K562 (cell line): ENCODE results near the gene PAF1. TPM values are rescaled to one million over a fixed set of nuclear protein-coding genes. Genes with fewer than 3 reads are reported as not detected.

Experiments
- ATF3 ChIP-seq, 2 experiments: fragments of 450-650 bp in 1 of 2; sonication (generic) in 1 of 2; formaldehyde crosslinking in 1 of 2; IDR thresholded peaks in 1 of 2; conservative IDR thresholded peaks in 1 of 2; 2 replicates each; pipeline versions ENCODE4 v1.6.1 to v1.8.1; 2016 to 2023; ENCODE audit warnings: mild to moderate bottlenecking in 2 of 2, moderate library complexity in 2 of 2, inconsistent platforms in 1 of 2, missing genetic modification reagents in 1 of 2
- CTCFL ChIP-seq: IDR thresholded peaks from 2 replicates; pipeline ENCODE4 v1.6.1; 2011; ENCODE audit warnings: borderline replicate concordance, low read depth, mild to moderate bottlenecking, moderate library complexity, low read length; ENCODE audit not compliant: insufficient read depth, poor library complexity, severe bottlenecking
- DIDO1 ChIP-seq: fragments of 450-650 bp; IDR thresholded peaks from 2 replicates; pipeline ENCODE4 v1.6.1; 2016; ENCODE audit warnings: low read depth, missing biosample characterization, missing genetic modification characterization
- ETS2 ChIP-seq: IDR thresholded peaks from 2 replicates; pipeline ENCODE4 v1.6.1; 2016; ENCODE audit warnings: borderline replicate concordance, missing genetic modification characterization, mild to moderate bottlenecking, moderate library complexity, missing compliant biosample characterization; ENCODE audit not compliant: poor library complexity, severe bottlenecking
- ETV5 ChIP-seq: sonication (generic); formaldehyde crosslinking; IDR thresholded peaks from 2 replicates; pipeline ENCODE4 v1.4.0; 2020; ENCODE audit warnings: low read depth, mild to moderate bottlenecking, missing genetic modification reagents
- HNRNPK ChIP-seq: fragments of 200-400 bp; formaldehyde crosslinking; IDR thresholded peaks from one replicate; pipeline ENCODE4 v1.6.1; 2018; ENCODE audit warnings: mild to moderate bottlenecking, low read depth, low read length; ENCODE audit not compliant: poor library complexity, severe bottlenecking
- KLF1 ChIP-seq: fragments of 450-650 bp; IDR thresholded peaks from 2 replicates; pipeline ENCODE4 v1.6.1; 2016; ENCODE audit warnings: missing genetic modification characterization, missing compliant biosample characterization
- LEF1 ChIP-seq: fragments of 450-650 bp; IDR thresholded peaks from 2 replicates; pipeline ENCODE4 v1.6.1; 2016; ENCODE audit warnings: mild to moderate bottlenecking
- MTA3 ChIP-seq: fragments of 450-650 bp; formaldehyde crosslinking; IDR thresholded peaks from 2 replicates; pipeline ENCODE4 v1.6.1; 2017; ENCODE audit warnings: mild to moderate bottlenecking, borderline replicate concordance
- NR2C2 ChIP-seq, 2 experiments: fragments of 200-800 bp in 1 of 2; sonication (Bioruptor generic) in 1 of 2; sonication (generic) in 1 of 2; formaldehyde crosslinking in 1 of 2; IDR thresholded peaks; 2 replicates each; pipeline versions ENCODE4 v1.6.1 to v1.8.0; 2016 to 2022; ENCODE audit warnings: mild to moderate bottlenecking in 1 of 2, missing compliant biosample characterization in 1 of 2, missing genetic modification characterization in 1 of 2, missing genetic modification reagents in 1 of 2
- POLR3G ChIP-seq: IDR thresholded peaks from 2 replicates; pipeline ENCODE4 v1.6.1; 2011; ENCODE audit not compliant: insufficient read length, insufficient replicate concordance; ENCODE audit errors: extremely low read depth
- YBX1 ChIP-seq: fragments of 450-650 bp; IDR thresholded peaks from 2 replicates; pipeline ENCODE4 v1.7.1; 2016; ENCODE audit warnings: mild to moderate bottlenecking
- ZNF134 ChIP-seq: fragments of 250-450 bp; sonication (Bioruptor Pico); conservative IDR thresholded peaks from 2 replicates; pipeline ENCODE4 v1.4.0; 2020
- ZNF143 ChIP-seq: sonication (generic); formaldehyde crosslinking; IDR thresholded peaks from 2 replicates; pipeline ENCODE4 v1.9.0; 2022; ENCODE audit warnings: mild to moderate bottlenecking, missing genetic modification reagents
- polyA plus RNA-seq, 8 experiments: library from polyadenylated mRNA; depleted of rRNA in 4 of 8; stranded (reverse) in 5 of 8; unstranded in 3 of 8; fragments of >200 nt; fragmentation: Nextera tagmentation in 2 of 8; fragmentation: Illumina TruSeq in 1 of 8; extraction: Ambion mirVana in 2 of 8; extraction: Trizol in 1 of 8; gene quantifications; 2 replicates each; pipeline versions ENCODE4 v1.2.1 to v1.2.3, GENCODE V29; 2011 to 2014; ENCODE audit warnings: inconsistent platforms in 1 of 8, missing spikeins in 1 of 8
- total RNA-seq, 7 experiments: library from RNA; depleted of rRNA in 6 of 7; stranded (reverse); fragments of >200 nt in 6 of 7; fragmentation: Illumina TruSeq in 2 of 7; extraction: Trizol in 2 of 7; gene quantifications; 2 replicates each; pipeline versions ENCODE4 v1.2.1 to v1.2.3, GENCODE V29; 2011 to 2021; ENCODE audit warnings: low replicate concordance in 1 of 7
- TF ChIP-seq, protein P1 (sequence below): fragments of 250-450 bp; sonication (Bioruptor Pico); IDR thresholded peaks from 2 replicates; pipeline ENCODE4 v1.4.0; 2020; ENCODE audit warnings: mild to moderate bottlenecking
- TF ChIP-seq, protein P2 (sequence below): fragments of 250-450 bp; sonication (Bioruptor Pico); IDR thresholded peaks from 2 replicates; pipeline ENCODE4 v1.4.0; 2020

Gene PAF1
- total and polyA plus RNA-seq, 9 of the 15 experiments (the other 6 are each of a cell fraction or from before 2014, with no cell fraction given) = 1.5 to 45.0 (median 33.8) TPM

- TF ChIP-seq KLF1 (tag) = 0 out of 2 replicates have a peak, but pooled peaks have one; percentile 14
- TF ChIP-seq POLR3G = no peak
- peak; percentile 96 for TF ChIP-seq ATF3 (IDR thresholded peaks at IDR 0.05)
- TF ChIP-seq ATF3 (CRISPR knock-in tag; conservative IDR thresholded peaks at IDR 0.05) = 0 out of 2 replicates have a peak, but pooled peaks have one; percentile 70
- TF ChIP-seq, protein P1, sequence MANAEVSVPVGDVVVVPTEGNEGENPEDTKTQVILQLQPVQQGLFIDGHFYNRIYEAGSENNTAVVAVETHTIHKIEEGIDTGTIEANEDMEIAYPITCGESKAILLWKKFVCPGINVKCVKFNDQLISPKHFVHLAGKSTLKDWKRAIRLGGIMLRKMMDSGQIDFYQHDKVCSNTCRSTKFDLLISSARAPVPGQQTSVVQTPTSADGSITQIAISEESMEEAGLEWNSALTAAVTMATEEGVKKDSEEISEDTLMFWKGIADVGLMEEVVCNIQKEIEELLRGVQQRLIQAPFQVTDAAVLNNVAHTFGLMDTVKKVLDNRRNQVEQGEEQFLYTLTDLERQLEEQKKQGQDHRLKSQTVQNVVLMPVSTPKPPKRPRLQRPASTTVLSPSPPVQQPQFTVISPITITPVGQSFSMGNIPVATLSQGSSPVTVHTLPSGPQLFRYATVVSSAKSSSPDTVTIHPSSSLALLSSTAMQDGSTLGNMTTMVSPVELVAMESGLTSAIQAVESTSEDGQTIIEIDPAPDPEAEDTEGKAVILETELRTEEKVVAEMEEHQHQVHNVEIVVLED (CRISPR knock-in tag) = 0 out of 2 replicates have a peak, but pooled peaks have one; percentile 26
- TF ChIP-seq, protein P2, sequence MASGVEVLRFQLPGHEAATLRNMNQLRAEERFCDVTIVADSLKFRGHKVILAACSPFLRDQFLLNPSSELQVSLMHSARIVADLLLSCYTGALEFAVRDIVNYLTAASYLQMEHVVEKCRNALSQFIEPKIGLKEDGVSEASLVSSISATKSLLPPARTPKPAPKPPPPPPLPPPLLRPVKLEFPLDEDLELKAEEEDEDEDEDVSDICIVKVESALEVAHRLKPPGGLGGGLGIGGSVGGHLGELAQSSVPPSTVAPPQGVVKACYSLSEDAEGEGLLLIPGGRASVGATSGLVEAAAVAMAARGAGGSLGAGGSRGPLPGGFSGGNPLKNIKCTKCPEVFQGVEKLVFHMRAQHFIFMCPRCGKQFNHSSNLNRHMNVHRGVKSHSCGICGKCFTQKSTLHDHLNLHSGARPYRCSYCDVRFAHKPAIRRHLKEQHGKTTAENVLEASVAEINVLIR (CRISPR knock-in tag) = peak; percentile 82; the same call in 1 of the 2 replicates
- no peak for TF ChIP-seq ETS2 (tag)
- peak; percentile 74 for TF ChIP-seq NR2C2 (CRISPR knock-in tag; IDR thresholded peaks at IDR 0.05)
- TF ChIP-seq NR2C2 (tag; IDR thresholded peaks at IDR 0.05) = peak; percentile 78
- no peak for TF ChIP-seq YBX1
- 0 out of 2 replicates have a peak, but pooled peaks have one; percentile 38 for TF ChIP-seq DIDO1 (tag)
- TF ChIP-seq CTCFL = no peak
- peak; percentile 92 for TF ChIP-seq MTA3
- TF ChIP-seq HNRNPK = no peak
- peak; percentile 76 for TF ChIP-seq ETV5 (CRISPR knock-in tag)
- 0 out of 2 replicates have a peak, but pooled peaks have one; percentile 11 for TF ChIP-seq ZNF134 (CRISPR knock-in tag)
- no peak for TF ChIP-seq LEF1
- peak; percentile 87 for TF ChIP-seq ZNF143
Observed at GRCh38 chr19:39390751-39391437, at the start of gene PAF1, which contains the start of gene MED29 (continued).
